Measurements from ENCODE around the gene SLC10A2.
A peak's percentile ranks its signal among the peaks of the same experiment; 100 is the strongest.

SLC10A2 gene

DNA sequence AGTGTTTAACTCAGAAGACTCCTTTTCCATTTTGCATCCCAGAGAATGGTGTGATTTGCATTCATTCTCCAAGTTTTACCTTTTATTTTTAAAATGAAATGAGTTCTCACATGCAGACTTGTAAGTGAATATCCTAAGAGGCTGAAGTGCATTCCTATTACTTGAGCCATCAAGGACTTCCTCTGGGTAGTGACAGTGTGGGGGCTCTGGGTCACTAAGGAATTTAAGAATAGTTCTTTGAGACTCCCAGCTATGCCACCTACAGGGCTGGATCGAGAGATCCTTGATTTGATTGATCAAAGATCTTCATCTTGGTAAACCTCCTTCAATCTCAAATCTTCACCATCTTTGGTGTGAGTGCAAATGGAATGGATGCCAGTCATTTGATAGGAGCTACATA lies 36.3 kb upstream of the SLC10A2 start:
- no peaks in the 10 kb centered on the region for H3K9me2 ChIP-seq (replicated peaks; ENCODE audit: control insufficient read depth, low read length)
- no peaks in the 10 kb centered on the region for H3K36me3 ChIP-seq (ENCODE audit: control insufficient read depth, low read length)
- H3K27ac ChIP-seq (ENCODE audit: low read depth, low read length), result no peak overlapping the region
- no peaks in the 10 kb centered on the region for H3K79me2 ChIP-seq (ENCODE audit: control insufficient read depth, low read length)
- no peaks in the 10 kb centered on the region for H3K27me3 ChIP-seq (ENCODE audit: control insufficient read depth, low read length)
- peak overlapping the region; percentile 41 for H3K4me2 ChIP-seq (ENCODE audit: low read length)
- no peaks in the 10 kb centered on the region for H3F3A ChIP-seq (ENCODE audit: control insufficient read depth, insufficient read depth)
- peaks cover 7% of the 10 kb centered on the region; the same call in 1 of the 2 replicates for H3K9me3 ChIP-seq (ENCODE audit: control insufficient read depth, insufficient read depth, low read length)
- peaks cover 27% of the 10 kb centered on the region for H3K4me1 ChIP-seq (ENCODE audit: control insufficient read depth, low read length)
- no peaks in the 10 kb centered on the region for H4K20me1 ChIP-seq (ENCODE audit: control insufficient read depth, insufficient read depth, low read depth, low read length)
- H3K4me3 ChIP-seq (ENCODE audit: low read length), result no peak overlapping the region
- TF ChIP-seq EZH2phosphoT487 (IDR thresholded peaks at IDR 0.05; ENCODE audit: borderline replicate concordance, low read length), result no peak
- TF ChIP-seq, protein P1, sequence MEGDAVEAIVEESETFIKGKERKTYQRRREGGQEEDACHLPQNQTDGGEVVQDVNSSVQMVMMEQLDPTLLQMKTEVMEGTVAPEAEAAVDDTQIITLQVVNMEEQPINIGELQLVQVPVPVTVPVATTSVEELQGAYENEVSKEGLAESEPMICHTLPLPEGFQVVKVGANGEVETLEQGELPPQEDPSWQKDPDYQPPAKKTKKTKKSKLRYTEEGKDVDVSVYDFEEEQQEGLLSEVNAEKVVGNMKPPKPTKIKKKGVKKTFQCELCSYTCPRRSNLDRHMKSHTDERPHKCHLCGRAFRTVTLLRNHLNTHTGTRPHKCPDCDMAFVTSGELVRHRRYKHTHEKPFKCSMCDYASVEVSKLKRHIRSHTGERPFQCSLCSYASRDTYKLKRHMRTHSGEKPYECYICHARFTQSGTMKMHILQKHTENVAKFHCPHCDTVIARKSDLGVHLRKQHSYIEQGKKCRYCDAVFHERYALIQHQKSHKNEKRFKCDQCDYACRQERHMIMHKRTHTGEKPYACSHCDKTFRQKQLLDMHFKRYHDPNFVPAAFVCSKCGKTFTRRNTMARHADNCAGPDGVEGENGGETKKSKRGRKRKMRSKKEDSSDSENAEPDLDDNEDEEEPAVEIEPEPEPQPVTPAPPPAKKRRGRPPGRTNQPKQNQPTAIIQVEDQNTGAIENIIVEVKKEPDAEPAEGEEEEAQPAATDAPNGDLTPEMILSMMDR (IDR thresholded peaks at IDR 0.05; ENCODE audit: low read depth, low read length, poor library complexity, severe bottlenecking), result no peak

GRCh38 chr13:103101901-103102300 lies 35.7 kb upstream of the SLC10A2 start:
- Histone ChIP-seq H3K27me3 (ENCODE audit: control insufficient read depth, low read length) (no peaks in the 10 kb centered on the region), H3K4me1 (ENCODE audit: control insufficient read depth, low read length) (peaks cover 27% of the 10 kb centered on the region), H4K20me1 (ENCODE audit: control insufficient read depth, insufficient read depth, low read depth, low read length) (no peaks in the 10 kb centered on the region), H3K36me3 (ENCODE audit: control insufficient read depth, low read length) (no peaks in the 10 kb centered on the region), H3K9me3 (ENCODE audit: control insufficient read depth, insufficient read depth, low read length) (peaks cover 7% of the 10 kb centered on the region; the same call in 1 of the 2 replicates), H3K27ac (ENCODE audit: low read depth, low read length) (0 out of 2 replicates have a peak overlapping the region, but pooled peaks have one; percentile 21), H3K79me2 (ENCODE audit: control insufficient read depth, low read length) (no peaks in the 10 kb centered on the region), H3K4me2 (ENCODE audit: low read length) (peak overlapping the region; percentile 41), H3K9me2 (replicated peaks; ENCODE audit: control insufficient read depth, low read length) (no peaks in the 10 kb centered on the region), H3F3A (ENCODE audit: control insufficient read depth, insufficient read depth) (no peaks in the 10 kb centered on the region), H3K4me3 (ENCODE audit: low read length) (no peak overlapping the region)
- TF ChIP-seq EZH2phosphoT487 (IDR thresholded peaks at IDR 0.05; ENCODE audit: borderline replicate concordance, low read length), result no peak
- TF ChIP-seq, protein P1 (IDR thresholded peaks at IDR 0.05; ENCODE audit: low read depth, low read length, poor library complexity, severe bottlenecking), result no peak

DNA sequence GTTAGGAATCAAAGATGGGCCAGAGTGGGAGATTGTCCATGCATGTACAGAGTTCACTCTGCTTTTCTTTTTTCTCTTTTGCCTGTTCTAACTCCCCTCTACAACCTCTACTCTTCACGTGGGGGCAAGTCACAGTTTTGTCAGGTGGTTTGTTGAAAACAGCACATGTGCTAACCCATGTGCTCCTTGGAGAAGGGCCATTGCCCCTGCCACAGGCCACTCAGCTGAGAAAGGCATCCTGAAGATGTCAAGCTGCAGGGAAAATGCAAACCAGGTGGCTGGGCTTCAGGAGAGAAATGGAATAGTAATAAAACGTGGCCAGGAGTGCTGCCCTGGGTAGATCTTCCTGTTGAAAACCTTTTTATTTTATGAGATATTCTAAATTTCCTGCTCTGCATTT lies 35.3 kb upstream of the SLC10A2 start:
- Histone ChIP-seq H3K9me2 (replicated peaks; ENCODE audit: control insufficient read depth, low read length) (no peaks in the 10 kb centered on the region), H3K4me1 (ENCODE audit: control insufficient read depth, low read length) (peaks cover 27% of the 10 kb centered on the region), H3K9me3 (ENCODE audit: control insufficient read depth, insufficient read depth, low read length) (peaks cover 7% of the 10 kb centered on the region; the same call in 1 of the 2 replicates), H3F3A (ENCODE audit: control insufficient read depth, insufficient read depth) (no peaks in the 10 kb centered on the region), H3K79me2 (ENCODE audit: control insufficient read depth, low read length) (no peaks in the 10 kb centered on the region), H3K4me2 (ENCODE audit: low read length) (peak overlapping the region; percentile 41), H3K27ac (ENCODE audit: low read depth, low read length) (0 out of 2 replicates have a peak overlapping the region, but pooled peaks have one; percentile 21), H4K20me1 (ENCODE audit: control insufficient read depth, insufficient read depth, low read depth, low read length) (no peaks in the 10 kb centered on the region), H3K27me3 (ENCODE audit: control insufficient read depth, low read length) (no peaks in the 10 kb centered on the region), H3K36me3 (ENCODE audit: control insufficient read depth, low read length) (no peaks in the 10 kb centered on the region), H3K4me3 (ENCODE audit: low read length) (no peak overlapping the region)
- TF ChIP-seq, protein P1 (IDR thresholded peaks at IDR 0.05; ENCODE audit: low read depth, low read length, poor library complexity, severe bottlenecking), result no peak
- TF ChIP-seq EZH2phosphoT487 (IDR thresholded peaks at IDR 0.05; ENCODE audit: borderline replicate concordance, low read length), result no peak

Measured in DOHH2 (cell line).